HUDEP-2 (cell line): ENCODE data around the gene OR51G1.
"Not testable (repeated sequence)": the region's sequence is repeated elsewhere in the genome, so short reads cannot be mapped to it uniquely, and the experiment has no call there.

ENCODE experiments used
- DNase-seq, 76 experiments: peaks; one replicate each; lab custom pipeline; 2025; ENCODE audit not compliant: unreplicated experiment in 76 of 76; lab: John Stamatoyannopoulos, UW

OR51G1 gene, protein sequence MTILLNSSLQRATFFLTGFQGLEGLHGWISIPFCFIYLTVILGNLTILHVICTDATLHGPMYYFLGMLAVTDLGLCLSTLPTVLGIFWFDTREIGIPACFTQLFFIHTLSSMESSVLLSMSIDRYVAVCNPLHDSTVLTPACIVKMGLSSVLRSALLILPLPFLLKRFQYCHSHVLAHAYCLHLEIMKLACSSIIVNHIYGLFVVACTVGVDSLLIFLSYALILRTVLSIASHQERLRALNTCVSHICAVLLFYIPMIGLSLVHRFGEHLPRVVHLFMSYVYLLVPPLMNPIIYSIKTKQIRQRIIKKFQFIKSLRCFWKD

DNA sequence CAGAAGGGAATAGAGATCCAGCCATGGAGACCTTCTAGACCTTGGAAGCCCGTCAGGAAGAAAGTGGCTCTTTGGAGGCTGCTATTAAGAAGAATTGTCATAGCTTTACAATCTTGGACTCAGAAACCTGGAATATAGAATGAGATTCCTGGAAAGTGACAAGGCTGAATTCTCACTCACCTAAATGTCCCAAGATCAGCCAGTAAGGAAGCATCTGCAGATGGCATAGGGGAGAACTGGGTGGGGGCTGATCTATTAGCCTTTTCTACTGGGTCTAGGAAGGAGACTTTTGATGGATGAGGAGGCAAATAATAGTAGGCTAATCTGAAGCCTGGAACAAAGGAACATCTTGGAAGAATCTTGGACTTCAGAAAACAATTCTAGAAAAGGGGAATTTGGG, at the start of gene OR51G1:
OR51G1 (minus strand) TSS at position 101 of the 400 bp plus-strand sequence; CDS start at position 101, 0 bp downstream.
- no peak for DNase-seq

GRCh38 chr11:4962816-4963215, 38.7 kb upstream of the OR51G1 start:
- no peak for DNase-seq

GRCh38 chr11:4960877-4961276, 36.7 kb upstream of the OR51G1 start:
- no peak for DNase-seq

- no peak for DNase-seq
These were observed 33.3 kb upstream of the OR51G1 start for GRCh38 chr11:4957396-4957795.

GRCh38 chr11:4955613-4956012, 31.5 kb upstream of the OR51G1 start, which contains the start of gene OR51A2:
Gene OR51A2 (minus strand): TSS chr11:4955713. CDS start chr11:4955713, 0 bp downstream.
- DNase-seq: not testable (repeated sequence)

DNA sequence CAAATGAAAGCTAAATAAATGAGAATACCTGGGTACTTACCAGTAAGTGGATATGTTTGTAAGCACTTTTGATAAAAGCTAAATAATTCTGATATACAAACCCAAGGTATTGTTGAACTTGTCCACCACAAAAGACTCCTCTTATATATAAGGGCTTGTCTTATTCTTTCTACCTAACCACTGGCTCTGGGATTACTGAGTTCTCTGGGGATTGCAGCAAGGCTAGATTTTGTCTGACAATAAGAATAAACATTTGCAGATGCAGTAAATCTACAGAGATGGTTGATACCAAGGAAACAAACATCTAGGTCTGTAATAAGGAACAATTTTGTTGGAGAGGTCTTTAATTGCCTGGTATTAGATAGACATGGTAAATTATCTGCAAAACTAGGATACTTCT, 23.4 kb upstream of the OR51G1 start, which contains the start of gene OR51A4:
OR51A4 (minus strand) TSS at position 101 of the 400 bp plus-strand sequence. CDS start 505 bp downstream, outside the sequence.
- DNase-seq: no peak

DNA sequence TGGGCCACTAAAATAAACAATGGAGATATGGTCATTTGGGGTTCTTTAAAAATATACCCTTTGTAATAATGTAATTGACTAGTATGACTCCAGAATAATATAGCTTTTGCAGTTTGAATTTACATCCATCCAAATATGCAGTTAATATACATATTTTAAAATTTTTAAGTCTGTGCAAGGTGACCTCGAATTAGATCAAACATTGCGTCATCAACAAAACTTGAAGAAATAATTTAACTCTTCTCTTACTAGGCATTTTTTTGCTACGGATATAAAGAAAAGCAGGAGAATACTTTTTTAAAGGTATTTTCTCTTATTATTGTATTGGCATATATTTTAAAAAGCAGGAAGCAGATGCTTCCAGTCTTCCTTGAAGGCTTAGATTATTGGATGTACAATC, 12.6 kb upstream of the OR51G1 start:
- no peak for DNase-seq

DNA sequence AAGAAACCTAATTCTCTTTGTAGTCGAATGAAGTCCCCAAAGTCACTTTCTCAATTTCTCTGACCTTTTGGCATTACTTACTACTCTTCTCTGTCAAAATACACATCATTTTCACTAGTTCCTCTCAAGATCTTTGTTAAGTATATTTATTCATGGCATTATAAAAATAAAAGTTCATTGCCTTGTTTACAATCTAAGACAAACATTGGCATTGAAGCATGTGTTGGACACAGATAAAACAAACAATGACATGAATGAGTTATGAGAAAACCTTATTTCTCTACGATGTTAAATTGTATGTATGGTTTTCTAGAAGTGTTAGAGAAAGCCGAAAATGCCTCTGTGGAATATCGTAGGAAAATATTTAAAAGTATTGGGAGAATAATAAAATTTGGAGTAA, 8.6 kb upstream of the OR51G1 start:
- DNase-seq: no peak

DNA sequence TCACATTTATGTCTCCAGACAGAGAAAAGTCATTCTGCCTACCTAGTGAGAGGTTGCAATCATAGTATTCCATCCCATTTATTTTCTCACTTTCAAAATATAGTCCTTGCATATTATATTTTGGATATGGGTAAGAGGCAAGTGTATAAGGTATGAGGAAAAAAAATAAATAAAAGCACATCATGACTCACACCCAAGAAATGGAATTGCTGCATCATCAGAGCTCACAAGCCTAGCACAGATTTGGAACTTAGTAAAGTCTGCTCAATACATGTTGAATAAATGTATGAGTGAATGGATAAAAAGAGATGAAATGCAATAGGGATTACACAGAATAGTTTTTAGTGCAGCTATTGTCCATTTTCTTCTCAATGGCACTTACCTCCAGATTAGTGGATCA, 2.5 kb upstream of the OR51G1 start:
- DNase-seq: no peak

- DNase-seq: no peak
These were observed 1.8 kb downstream of the OR51G1 start for GRCh38 chr11:4922304-4922703.

GRCh38 chr11:4921796-4922195, 2.3 kb downstream of the OR51G1 start:
- DNase-seq: no peak

GRCh38 chr11:4919250-4919649, 4.9 kb downstream of the OR51G1 start, which contains the start of gene OR51G2:
Gene OR51G2 (minus strand): TSS chr11:4919350. CDS start chr11:4915663, 3,687 bp downstream.
- DNase-seq: no peak

- DNase-seq: no peak
These were observed 7.6 kb downstream of the OR51G1 start for GRCh38 chr11:4916581-4916980.

- no peak for DNase-seq
These were observed 20.7 kb downstream of the OR51G1 start, which contains the start of gene OR51A7 for GRCh38 chr11:4903484-4903883. Gene OR51A7 (plus strand): TSS chr11:4903783. CDS start chr11:4907370, 3,587 bp downstream.

DNA sequence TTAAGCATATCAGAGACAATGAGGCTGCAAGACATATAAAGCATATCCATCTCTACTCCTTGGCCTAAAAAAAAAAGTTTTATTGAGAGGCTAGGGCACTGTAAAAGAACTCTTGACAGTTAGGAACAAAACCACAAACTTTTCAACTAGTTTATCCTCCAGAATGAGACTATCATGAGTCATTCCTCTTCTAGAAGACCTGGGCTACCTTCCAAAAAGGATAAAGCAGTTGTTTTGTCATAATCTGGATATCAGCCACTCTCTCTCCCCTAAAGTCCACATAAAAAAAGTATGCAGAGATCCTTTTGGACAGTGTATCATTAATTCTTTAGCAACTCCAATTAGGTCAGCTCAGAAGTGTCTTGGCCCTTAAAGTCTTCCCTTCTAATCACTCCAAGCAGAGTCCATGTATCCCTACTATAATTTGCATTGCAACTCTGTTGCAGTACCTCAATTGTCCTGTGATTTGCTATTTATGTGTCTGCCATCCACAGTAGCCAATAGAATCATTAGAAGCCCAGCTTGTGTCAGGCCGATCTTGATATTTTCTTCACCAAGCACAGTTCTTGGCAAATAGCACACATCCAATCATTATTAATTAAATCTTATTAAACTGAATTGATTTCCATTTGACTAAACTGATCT, 32.0 kb downstream of the OR51G1 start:
- DNase-seq: peak in 33 of 76 experiments; percentile 13 to 79 (median 52)

GRCh38 chr11:4890279-4890678, 33.9 kb downstream of the OR51G1 start:
- DNase-seq: peak in 7 of 76 experiments; percentile 0 to 29 (median 17)

GRCh38 chr11:4887591-4887990, 36.5 kb downstream of the OR51G1 start:
- DNase-seq: no peak

DNA sequence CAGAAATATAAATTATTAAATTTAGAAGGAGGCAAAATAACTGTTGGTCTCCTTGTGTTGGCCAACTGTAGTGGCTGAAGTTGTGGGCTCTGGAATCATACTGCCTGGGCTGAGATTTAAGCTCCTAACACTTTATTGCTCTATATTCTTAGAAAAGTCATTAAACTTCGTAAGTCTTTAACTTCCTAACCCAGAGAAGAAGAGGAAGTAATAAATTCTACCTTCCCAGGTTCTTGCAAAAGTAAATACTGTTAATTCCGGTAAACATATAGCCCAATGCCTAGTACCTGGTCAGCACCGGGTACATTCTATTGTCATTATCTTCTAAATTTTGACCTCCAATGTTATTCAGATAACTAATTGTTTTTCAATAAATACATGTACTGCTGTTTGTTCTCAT, 38.0 kb downstream of the OR51G1 start:
- DNase-seq: no peak

DNA sequence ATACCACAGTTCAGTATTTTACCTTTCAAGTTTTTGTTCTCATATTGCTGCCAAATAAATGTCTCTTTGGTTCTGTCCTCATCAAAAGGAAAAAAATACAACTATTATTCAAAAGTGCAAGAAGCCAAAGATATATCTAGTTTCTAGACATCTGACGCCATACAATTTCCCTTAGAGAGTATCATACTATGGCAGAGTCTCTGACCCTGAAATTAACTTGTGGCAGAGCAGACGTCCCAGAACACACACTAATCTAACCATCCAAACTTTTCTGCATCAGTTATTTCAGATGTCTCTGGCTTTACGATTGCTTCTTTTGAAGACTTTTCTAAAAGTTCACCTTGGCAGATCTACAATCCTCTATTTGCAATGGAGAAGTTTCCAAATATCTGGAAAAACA, 39.8 kb downstream of the OR51G1 start:
- no peak for DNase-seq

DNA sequence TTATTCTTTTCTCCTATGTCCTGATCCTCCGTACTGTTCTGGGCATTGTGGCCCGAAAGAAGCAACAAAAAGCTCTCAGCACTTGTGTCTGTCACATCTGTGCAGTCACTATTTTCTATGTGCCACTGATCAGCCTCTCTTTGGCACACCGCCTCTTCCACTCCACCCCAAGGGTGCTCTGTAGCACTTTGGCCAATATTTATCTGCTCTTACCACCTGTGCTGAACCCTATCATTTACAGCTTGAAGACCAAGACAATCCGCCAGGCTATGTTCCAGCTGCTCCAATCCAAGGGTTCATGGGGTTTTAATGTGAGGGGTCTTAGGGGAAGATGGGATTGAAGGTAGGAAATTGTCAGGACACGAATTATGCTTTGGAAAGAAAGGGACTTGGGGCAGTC, 41.6 kb downstream of the OR51G1 start:
- DNase-seq: peak in 56 of 76 experiments; percentile 3 to 78 (median 32)

- no peak for DNase-seq
These were observed 42.2 kb downstream of the OR51G1 start, which contains the start of gene OR51T1 for GRCh38 chr11:4881860-4882500. Gene OR51T1 (plus strand): TSS chr11:4881900. CDS start chr11:4881900, 0 bp downstream.
